ENCODE data around the gene VIT.

DNA sequence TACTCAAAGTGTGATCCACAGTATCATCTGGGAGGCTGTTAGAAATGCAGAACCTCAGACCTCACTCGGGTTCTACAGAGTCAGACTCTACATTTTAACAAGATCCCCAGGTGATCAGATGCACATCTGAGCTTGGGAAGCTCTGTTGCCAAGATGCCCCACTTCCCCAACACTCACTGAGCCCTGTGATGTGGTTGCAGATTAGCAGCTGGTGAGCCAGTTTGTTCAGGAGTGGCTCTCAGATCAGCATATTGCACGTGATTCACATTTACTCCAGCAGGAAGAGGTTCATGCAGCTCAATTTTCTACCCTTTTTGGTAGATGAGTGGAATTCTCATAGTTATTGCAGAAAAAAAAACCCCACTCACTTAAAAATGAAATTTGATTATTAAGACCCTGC is 96.4 kb downstream of the VIT start:
- TF ChIP-seq, protein P1, sequence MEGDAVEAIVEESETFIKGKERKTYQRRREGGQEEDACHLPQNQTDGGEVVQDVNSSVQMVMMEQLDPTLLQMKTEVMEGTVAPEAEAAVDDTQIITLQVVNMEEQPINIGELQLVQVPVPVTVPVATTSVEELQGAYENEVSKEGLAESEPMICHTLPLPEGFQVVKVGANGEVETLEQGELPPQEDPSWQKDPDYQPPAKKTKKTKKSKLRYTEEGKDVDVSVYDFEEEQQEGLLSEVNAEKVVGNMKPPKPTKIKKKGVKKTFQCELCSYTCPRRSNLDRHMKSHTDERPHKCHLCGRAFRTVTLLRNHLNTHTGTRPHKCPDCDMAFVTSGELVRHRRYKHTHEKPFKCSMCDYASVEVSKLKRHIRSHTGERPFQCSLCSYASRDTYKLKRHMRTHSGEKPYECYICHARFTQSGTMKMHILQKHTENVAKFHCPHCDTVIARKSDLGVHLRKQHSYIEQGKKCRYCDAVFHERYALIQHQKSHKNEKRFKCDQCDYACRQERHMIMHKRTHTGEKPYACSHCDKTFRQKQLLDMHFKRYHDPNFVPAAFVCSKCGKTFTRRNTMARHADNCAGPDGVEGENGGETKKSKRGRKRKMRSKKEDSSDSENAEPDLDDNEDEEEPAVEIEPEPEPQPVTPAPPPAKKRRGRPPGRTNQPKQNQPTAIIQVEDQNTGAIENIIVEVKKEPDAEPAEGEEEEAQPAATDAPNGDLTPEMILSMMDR (conservative IDR thresholded peaks at IDR 0.05; ENCODE audit: low read depth in 2 of 2), result no peak
- TF ChIP-seq, protein P2, sequence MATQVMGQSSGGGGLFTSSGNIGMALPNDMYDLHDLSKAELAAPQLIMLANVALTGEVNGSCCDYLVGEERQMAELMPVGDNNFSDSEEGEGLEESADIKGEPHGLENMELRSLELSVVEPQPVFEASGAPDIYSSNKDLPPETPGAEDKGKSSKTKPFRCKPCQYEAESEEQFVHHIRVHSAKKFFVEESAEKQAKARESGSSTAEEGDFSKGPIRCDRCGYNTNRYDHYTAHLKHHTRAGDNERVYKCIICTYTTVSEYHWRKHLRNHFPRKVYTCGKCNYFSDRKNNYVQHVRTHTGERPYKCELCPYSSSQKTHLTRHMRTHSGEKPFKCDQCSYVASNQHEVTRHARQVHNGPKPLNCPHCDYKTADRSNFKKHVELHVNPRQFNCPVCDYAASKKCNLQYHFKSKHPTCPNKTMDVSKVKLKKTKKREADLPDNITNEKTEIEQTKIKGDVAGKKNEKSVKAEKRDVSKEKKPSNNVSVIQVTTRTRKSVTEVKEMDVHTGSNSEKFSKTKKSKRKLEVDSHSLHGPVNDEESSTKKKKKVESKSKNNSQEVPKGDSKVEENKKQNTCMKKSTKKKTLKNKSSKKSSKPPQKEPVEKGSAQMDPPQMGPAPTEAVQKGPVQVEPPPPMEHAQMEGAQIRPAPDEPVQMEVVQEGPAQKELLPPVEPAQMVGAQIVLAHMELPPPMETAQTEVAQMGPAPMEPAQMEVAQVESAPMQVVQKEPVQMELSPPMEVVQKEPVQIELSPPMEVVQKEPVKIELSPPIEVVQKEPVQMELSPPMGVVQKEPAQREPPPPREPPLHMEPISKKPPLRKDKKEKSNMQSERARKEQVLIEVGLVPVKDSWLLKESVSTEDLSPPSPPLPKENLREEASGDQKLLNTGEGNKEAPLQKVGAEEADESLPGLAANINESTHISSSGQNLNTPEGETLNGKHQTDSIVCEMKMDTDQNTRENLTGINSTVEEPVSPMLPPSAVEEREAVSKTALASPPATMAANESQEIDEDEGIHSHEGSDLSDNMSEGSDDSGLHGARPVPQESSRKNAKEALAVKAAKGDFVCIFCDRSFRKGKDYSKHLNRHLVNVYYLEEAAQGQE (IDR thresholded peaks at IDR 0.05; ENCODE audit: unreplicated experiment), result no peak

Measured in GM23338 (cell line).